RKO (cell line): ENCODE measurements around the gene NDUFA11.

Source experiments
- DNase-seq: peaks from one replicate; pipeline ENCODE4 v3.0.0-alpha.2; 2016; ENCODE audit warnings: low spot score

Gene NDUFA11

GRCh38 chr19:5932609-5933262 is 29.1 kb upstream of the NDUFA11 start:
- DNase-seq, result no peak

- DNase-seq, result no peak
These were observed 28.6 kb upstream of the NDUFA11 start for GRCh38 chr19:5932146-5932545.

GRCh38 chr19:5931251-5931650 is 27.7 kb upstream of the NDUFA11 start:
- DNase-seq, result no peak

GRCh38 chr19:5929625-5930024 is 26.0 kb upstream of the NDUFA11 start:
- no peak for DNase-seq

GRCh38 chr19:5929179-5929578 is 25.6 kb upstream of the NDUFA11 start:
- DNase-seq, result no peak

- no peak for DNase-seq
These were observed 23.8 kb upstream of the NDUFA11 start for GRCh38 chr19:5927441-5927821.

GRCh38 chr19:5926641-5927440 is 23.3 kb upstream of the NDUFA11 start:
- no peak for DNase-seq

- no peak for DNase-seq
These were observed 22.3 kb upstream of the NDUFA11 start for GRCh38 chr19:5925830-5926427.

GRCh38 chr19:5923356-5923755 is 19.8 kb upstream of the NDUFA11 start:
- no peak for DNase-seq

GRCh38 chr19:5922161-5922545 is 18.6 kb upstream of the NDUFA11 start:
- DNase-seq, result no peak

- no peak for DNase-seq
These were observed 18.0 kb upstream of the NDUFA11 start for GRCh38 chr19:5921516-5922160.

- no peak for DNase-seq
These were observed 15.0 kb upstream of the NDUFA11 start for GRCh38 chr19:5918463-5919079.

- DNase-seq, result no peak
These were observed 14.0 kb upstream of the NDUFA11 start for GRCh38 chr19:5917431-5918107.

GRCh38 chr19:5916181-5916708 is 12.7 kb upstream of the NDUFA11 start:
- DNase-seq, result no peak

GRCh38 chr19:5915782-5916165 is 12.2 kb upstream of the NDUFA11 start:
- no peak for DNase-seq

- no peak for DNase-seq
These were observed 11.6 kb upstream of the NDUFA11 start for GRCh38 chr19:5914946-5915781.

GRCh38 chr19:5914358-5914774 is 10.8 kb upstream of the NDUFA11 start:
- DNase-seq, result no peak

- DNase-seq, result no peak
These were observed 10.3 kb upstream of the NDUFA11 start, which contains the start of gene CAPS for GRCh38 chr19:5913739-5914357. Gene CAPS (plus strand): TSS chr19:5914254. CDS start chr19:5914407, 153 bp downstream.

GRCh38 chr19:5911366-5911765 is 7.8 kb upstream of the NDUFA11 start:
- DNase-seq, result no peak

- DNase-seq, result no peak
These were observed 7.0 kb upstream of the NDUFA11 start for GRCh38 chr19:5910638-5910907.
